KOPT-K1 (cell line): ENCODE measurements around the gene RESP18.
"Not testable (repeated sequence)": the region's sequence is repeated elsewhere in the genome, so short reads cannot be mapped to it uniquely, and the experiment has no call there.

ENCODE experiments used
- H3K27ac ChIP-seq: fragments of 200-600 bp; sonication (generic); 2 replicates; pipeline ENCODE4 v1.5.1; 2016; ENCODE audit warnings: antibody characterized with exemption, mild to moderate bottlenecking, low read depth, low read length; ENCODE audit not compliant: poor library complexity, severe bottlenecking
- H3K36me3 ChIP-seq: fragments of 200-600 bp; sonication (generic); 2 replicates; pipeline ENCODE4 v1.5.1; 2017; ENCODE audit warnings: antibody characterized with exemption, mild to moderate bottlenecking, low read length, moderate library complexity; ENCODE audit not compliant: insufficient read depth
- H3K9me3 ChIP-seq: fragments of 200-600 bp; sonication (generic); 2 replicates; pipeline ENCODE4 v1.5.1; 2017; ENCODE audit warnings: antibody characterized with exemption, low read length, mild to moderate bottlenecking; ENCODE audit not compliant: insufficient read depth, poor library complexity, severe bottlenecking

Gene RESP18

DNA sequence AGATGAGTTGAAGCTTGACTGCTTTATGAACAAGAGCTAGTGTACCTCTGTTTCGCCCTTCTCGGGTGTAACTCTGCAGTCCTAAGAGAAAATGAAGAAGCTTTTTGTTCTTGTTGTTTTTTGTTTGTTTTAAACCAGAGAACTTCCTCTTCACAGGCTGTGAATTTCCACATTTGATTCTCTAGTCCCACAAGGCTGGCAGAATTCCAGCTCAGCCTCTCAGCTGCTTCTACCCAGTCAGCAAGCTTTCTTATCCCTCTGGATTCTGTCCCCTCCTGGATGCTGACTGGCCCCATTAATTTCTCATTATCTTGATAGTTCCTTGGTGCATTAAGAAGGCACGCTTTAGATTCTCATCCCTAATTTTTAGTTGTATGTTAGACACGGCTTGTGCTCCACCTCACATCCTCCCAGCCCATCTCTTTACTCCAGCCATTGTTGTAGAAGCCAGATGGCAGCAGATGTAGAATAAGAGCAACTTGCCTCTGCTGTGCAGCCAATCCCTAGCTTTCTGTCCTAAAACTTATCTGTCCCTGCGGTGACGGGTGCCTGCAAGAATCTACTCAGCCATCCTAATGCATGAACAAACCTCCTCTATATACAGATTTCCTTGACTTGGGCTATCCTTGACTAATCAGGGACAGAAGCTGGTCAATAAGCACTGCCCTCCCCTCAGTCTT lies 12.3 kb upstream of the RESP18 start:
- Histone ChIP-seq H3K9me3 (no peaks in the 10 kb centered on the region), H3K36me3 (no peaks in the 10 kb centered on the region), H3K27ac (no peak overlapping the region)

GRCh38 chr2:219335373-219335786 lies 2.8 kb upstream of the RESP18 start:
- Histone ChIP-seq H3K9me3 (peaks cover 13% of the 10 kb centered on the region), H3K27ac (no peak overlapping the region), H3K36me3 (no peaks in the 10 kb centered on the region)

DNA sequence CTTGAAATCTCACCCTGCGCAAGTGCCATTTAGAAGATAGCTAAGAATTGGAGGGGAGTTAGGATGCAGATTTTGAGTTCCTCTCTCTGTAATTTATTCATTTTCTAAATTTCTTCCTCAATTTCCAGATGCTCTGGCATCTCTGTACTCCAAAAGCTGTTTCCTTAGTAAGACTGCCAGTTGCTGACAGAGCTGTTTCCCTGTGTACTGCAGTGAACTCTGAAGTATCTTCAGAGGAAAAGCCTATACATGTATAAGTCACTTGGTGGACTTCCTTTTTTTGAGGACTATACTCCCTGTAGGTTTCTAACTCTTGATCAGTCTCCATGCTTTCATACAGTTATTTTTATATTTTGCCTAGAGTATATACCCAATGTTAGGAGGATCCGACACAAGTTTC lies 1.5 kb upstream of the RESP18 start:
- Histone ChIP-seq H3K36me3 (no peaks in the 10 kb centered on the region), H3K27ac (no peak overlapping the region), H3K9me3 (peaks cover 13% of the 10 kb centered on the region)

- no peaks in the 10 kb centered on the region for H3K36me3 ChIP-seq
- peaks cover 13% of the 10 kb centered on the region for H3K9me3 ChIP-seq
- no peak overlapping the region for H3K27ac ChIP-seq
Observed at GRCh38 chr2:219331560-219332213, 857 bp downstream of the RESP18 start.

- Histone ChIP-seq H3K27ac (no peak overlapping the region), H3K36me3 (no peaks in the 10 kb centered on the region), H3K9me3 (no peaks in the 10 kb centered on the region)
Observed at GRCh38 chr2:219327719-219328118, 4.8 kb downstream of the RESP18 start.

DNA sequence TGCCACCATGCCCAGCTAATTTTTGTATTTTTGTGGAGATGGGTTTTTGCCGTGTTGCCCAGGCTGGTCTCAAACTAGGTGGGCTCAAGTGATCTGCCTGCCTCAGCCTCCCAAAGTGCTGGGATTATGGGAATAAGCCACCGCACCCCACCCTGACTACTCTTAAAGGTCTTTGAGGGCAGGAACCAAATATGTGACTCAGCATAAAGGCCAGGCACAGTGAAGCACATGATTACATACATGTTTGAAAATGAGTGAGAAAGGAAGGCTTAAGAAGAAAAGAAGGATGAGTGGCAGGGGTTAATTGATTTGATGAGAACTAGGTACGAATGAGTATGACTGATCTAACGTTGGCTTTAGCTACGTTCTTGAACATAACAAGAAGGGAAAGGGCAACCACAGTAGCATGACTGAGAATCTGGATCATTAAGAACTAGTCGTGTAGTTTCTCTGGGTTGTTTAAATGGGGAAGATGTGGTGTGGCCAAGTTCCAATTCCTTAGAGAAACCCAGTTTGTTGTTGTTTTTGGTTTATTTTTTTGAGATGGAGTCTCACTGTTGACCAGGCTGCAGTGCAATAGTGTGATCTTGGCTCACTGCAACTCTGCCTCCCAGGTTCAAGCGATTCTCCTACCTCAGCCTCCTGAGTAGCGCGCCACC lies 6.8 kb downstream of the RESP18 start:
- Histone ChIP-seq H3K27ac (no peak overlapping the region), H3K36me3 (no peaks in the 10 kb centered on the region), H3K9me3 (no peaks in the 10 kb centered on the region)

DNA sequence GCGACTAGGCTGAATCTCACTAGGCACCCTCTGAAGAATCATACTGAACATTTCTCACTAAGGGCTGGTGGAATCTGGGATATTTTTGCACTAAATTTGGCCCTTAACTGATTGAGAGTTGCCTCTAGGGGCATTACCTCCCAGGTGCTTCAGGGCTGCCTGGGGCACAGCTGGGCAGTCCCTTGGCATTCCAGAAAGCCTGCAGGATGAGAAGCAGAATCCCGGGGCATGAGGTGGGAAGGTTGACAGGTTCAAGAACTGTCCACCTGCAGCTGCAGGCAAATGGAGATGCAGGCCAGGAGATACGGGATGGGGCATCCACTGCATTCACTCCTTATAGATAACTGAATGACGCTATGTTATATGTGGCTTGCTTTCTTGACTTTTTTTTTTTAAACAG lies 7.4 kb downstream of the RESP18 start:
- Histone ChIP-seq H3K27ac (no peak overlapping the region), H3K9me3 (no peaks in the 10 kb centered on the region), H3K36me3 (no peaks in the 10 kb centered on the region)

- Histone ChIP-seq H3K9me3 (no peaks in the 10 kb centered on the region), H3K27ac (no peak overlapping the region)
Observed at GRCh38 chr2:219323434-219323833, 9.1 kb downstream of the RESP18 start.

DNA sequence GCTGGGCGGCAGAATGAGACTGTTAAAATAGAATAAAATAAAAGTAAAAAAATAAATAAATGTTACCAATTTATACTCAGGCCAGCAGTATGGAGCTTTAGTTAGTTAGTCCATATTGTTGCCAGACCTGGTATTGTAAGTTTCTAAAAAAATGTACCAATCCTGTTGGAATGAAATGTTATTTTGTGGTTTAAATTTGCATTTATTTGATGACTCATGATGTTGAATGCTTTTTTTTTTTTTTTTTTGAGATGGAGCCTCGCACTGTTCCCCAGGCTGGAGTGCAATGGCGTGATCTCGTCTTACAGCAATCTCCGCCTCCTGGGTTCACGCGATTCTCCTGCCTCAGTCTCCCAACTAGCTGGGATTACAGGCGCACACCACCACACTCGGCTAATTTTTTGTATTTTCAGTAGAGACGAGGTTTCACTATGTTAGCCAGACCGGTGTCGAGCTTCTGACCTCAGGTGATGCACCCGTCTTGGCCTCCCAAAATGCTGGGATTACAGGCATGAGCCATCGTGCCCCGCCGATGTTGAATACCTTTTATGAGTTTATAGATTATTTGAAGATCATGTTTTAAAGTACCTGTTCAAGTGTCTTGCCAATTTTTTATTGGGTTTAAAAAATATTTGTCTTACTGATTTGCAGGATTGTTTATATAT lies 17.6 kb downstream of the RESP18 start:
- Histone ChIP-seq H3K27ac (no peak overlapping the region), H3K36me3 (no peaks in the 10 kb centered on the region), H3K9me3 (no peaks in the 10 kb centered on the region)

More at GRCh38 chr2:219323434-219323833, 9.1 kb downstream of the RESP18 start:
- H3K36me3 ChIP-seq: no peaks in the 10 kb centered on the region

- not testable (repeated sequence) for H3K36me3 ChIP-seq, H3K9me3 ChIP-seq, H3K27ac ChIP-seq
Observed at GRCh38 chr2:219312683-219313263, 19.8 kb downstream of the RESP18 start.

- Histone ChIP-seq H3K9me3 (no peaks in the 10 kb centered on the region), H3K36me3 (no peaks in the 10 kb centered on the region), H3K27ac (no peak within 1 kb of the TSS)
Observed at GRCh38 chr2:219309278-219309677, 23.3 kb downstream of the RESP18 start, which contains the start of gene PTPRN. Gene PTPRN, minus strand, starts transcription at chr2:219309401. Its CDS starts 69 bp downstream, at chr2:219309332.

DNA sequence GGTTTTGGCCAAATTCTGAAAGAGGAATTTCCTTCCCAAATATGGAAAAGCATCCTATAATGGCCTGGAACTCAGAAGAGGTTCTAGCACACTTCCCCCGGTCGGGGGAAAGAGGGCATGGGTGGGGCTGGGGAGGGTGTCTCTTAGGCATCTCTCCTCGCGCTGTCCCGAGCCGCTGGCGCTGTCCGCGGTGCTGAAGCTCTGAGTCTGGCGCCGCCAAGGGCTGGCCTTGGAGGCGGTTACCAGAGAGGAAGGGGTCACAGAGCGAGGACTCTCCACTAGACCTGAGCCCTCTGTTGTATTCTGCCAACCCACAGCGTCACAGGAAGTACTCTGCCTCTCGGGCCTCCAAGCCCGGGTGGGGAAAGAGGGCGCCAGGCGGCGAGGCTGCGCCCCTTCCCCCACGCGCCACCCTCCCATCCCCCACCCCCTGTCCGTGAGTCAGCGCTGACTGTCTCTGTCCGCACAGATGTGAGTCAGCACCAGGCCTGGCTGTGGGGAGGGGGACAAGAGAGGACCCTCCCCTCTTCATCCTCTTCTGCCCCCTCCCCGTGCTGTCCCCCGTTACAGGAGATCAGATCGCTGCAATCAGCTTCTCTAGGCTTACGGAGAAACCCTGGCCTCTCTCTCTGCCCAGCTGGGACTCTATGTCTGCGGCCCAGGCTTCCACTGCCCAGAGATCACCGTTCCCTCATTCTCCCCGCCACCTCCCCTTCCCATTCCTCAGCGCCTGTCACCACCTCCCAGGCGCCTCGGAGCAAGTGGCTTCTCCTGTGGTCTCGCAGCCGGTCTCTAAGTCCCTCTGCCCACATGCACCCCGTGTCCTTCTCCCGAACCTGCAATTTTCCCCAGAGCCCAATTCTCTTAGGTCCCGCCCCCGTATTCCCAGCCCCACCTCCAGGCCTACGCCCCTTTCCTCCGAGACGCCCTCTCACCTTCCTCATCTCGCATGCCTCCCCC lies 24.1 kb downstream of the RESP18 start:
- H3K27ac ChIP-seq: no peak overlapping the region
- no peaks in the 10 kb centered on the region for H3K9me3 ChIP-seq
- H3K36me3 ChIP-seq: no peaks in the 10 kb centered on the region

DNA sequence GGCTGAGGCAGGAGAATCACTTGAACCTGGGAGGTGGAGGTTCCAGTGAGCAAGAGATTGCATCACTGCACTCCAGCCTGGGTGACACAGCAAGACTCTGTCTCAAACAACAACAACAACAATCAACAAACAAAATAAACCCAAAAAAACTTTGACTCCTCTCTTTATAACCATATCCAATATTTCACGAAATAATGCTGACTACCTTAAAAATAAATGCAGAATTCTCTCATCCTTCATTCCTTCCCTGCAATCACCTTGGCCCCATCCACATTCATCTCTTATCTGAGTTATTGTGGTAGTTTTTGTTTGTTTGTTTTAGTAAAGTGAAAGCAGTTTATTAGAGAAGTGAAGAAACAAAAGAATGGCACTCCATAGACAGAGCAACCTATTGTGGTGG lies 26.5 kb downstream of the RESP18 start:
- H3K36me3 ChIP-seq: no peaks in the 10 kb centered on the region
- no peaks in the 10 kb centered on the region for H3K9me3 ChIP-seq
- no peak overlapping the region for H3K27ac ChIP-seq

GRCh38 chr2:219304223-219304622 lies 28.3 kb downstream of the RESP18 start:
- H3K27ac ChIP-seq: no peak overlapping the region

More at GRCh38 chr2:219304223-219304622, 28.3 kb downstream of the RESP18 start:
- H3K36me3 ChIP-seq: no peaks in the 10 kb centered on the region
- no peaks in the 10 kb centered on the region for H3K9me3 ChIP-seq
